Upper lobe of left lung (tissue), 4 donors: ENCODE measurements around the gene FBXW7.

ENCODE experiments used
- POLR2A ChIP-seq, 4 donors: fragments of 450-650 bp; IDR thresholded peaks; one replicate each; pipeline ENCODE4 v1.5.1; 2016 to 2017; ENCODE audit warnings: antibody characterized with exemption in 4 of 4, mild to moderate bottlenecking in 2 of 4
- TF ChIP-seq, protein P1 (sequence below), 6 experiments: fragments of 450-650 bp in 4 of 6; fragments of 200-600 bp in 2 of 6; sonication (generic) in 2 of 6; IDR thresholded peaks; one replicate each; pipeline ENCODE4 v1.5.1; 2016 to 2019; ENCODE audit warnings: antibody characterized with exemption in 6 of 6

GRCh38 chr4:152424396-152424795 is 111.5 kb downstream of the FBXW7 start:
- TF ChIP-seq, protein P1, sequence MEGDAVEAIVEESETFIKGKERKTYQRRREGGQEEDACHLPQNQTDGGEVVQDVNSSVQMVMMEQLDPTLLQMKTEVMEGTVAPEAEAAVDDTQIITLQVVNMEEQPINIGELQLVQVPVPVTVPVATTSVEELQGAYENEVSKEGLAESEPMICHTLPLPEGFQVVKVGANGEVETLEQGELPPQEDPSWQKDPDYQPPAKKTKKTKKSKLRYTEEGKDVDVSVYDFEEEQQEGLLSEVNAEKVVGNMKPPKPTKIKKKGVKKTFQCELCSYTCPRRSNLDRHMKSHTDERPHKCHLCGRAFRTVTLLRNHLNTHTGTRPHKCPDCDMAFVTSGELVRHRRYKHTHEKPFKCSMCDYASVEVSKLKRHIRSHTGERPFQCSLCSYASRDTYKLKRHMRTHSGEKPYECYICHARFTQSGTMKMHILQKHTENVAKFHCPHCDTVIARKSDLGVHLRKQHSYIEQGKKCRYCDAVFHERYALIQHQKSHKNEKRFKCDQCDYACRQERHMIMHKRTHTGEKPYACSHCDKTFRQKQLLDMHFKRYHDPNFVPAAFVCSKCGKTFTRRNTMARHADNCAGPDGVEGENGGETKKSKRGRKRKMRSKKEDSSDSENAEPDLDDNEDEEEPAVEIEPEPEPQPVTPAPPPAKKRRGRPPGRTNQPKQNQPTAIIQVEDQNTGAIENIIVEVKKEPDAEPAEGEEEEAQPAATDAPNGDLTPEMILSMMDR (IDR thresholded peaks at IDR 0.05), result no peak
- TF ChIP-seq POLR2A (IDR thresholded peaks at IDR 0.05), result no peak
